ENCODE measurements around the gene ZNF605. TPM values are rescaled to one million over a fixed set of nuclear protein-coding genes. Genes with fewer than 3 reads are reported as not detected.

ZNF605 gene
- total and polyA plus RNA-seq, 9 of the 15 experiments (the other 6 are each of a cell fraction or from before 2014, with no cell fraction given), result 0.45 to 1.1 (median 0.68) TPM

- TF ChIP-seq GMEB1 (CRISPR knock-in tag; IDR thresholded peaks at IDR 0.05) (peak; percentile 90), EP300 (IDR thresholded peaks at IDR 0.05; ENCODE audit: low read length) (no peak), ZNF655 (CRISPR knock-in tag; IDR thresholded peaks at IDR 0.05) (no peak), LCOR (CRISPR knock-in tag; IDR thresholded peaks at IDR 0.05) (peak; percentile 67; the same call in 1 of the 2 replicates), KDM5B (IDR thresholded peaks at IDR 0.05; ENCODE audit: insufficient replicate concordance, low read depth, low read length) (peak; percentile 75), MEF2A (IDR thresholded peaks at IDR 0.05; ENCODE audit: control insufficient read depth, low read depth, low read length) (no peak), KHSRP (IDR thresholded peaks at IDR 0.05) (no peak; the same call in 1 of the 2 replicates), ZFP1 (CRISPR knock-in tag; IDR thresholded peaks at IDR 0.05) (no peak), HNRNPK (IDR thresholded peaks at IDR 0.05; ENCODE audit: low read depth, low read length, poor library complexity, severe bottlenecking) (no peak), SREBF2 (CRISPR knock-in tag; IDR thresholded peaks at IDR 0.05) (no peak), ZNF3 (CRISPR knock-in tag; IDR thresholded peaks at IDR 0.05) (no peak), HNRNPUL1 (IDR thresholded peaks at IDR 0.05; ENCODE audit: low read length) (no peak), ZNF696 (CRISPR knock-in tag; conservative IDR thresholded peaks at IDR 0.05) (no peak), RNF2 (IDR thresholded peaks at IDR 0.05) (no peak), CHCHD3 (CRISPR knock-in tag; IDR thresholded peaks at IDR 0.05) (no peak), ELK3 (CRISPR knock-in tag; IDR thresholded peaks at IDR 0.05) (no peak), MAZ (CRISPR knock-in tag; conservative IDR thresholded peaks at IDR 0.05 in 1 of 2, IDR thresholded peaks at IDR 0.05 in 1 of 2) (peak in 1 of 2 experiments; percentile 71; a peak in 3 of 4 replicates), ASH1L (IDR thresholded peaks at IDR 0.05; ENCODE audit: borderline replicate concordance, low read depth, partially characterized antibody) (no peak), FOXP4 (CRISPR knock-in tag; IDR thresholded peaks at IDR 0.05; ENCODE audit: borderline replicate concordance) (no peak), COPS2 (conservative IDR thresholded peaks at IDR 0.05) (no peak), TCF3 (CRISPR knock-in tag; IDR thresholded peaks at IDR 0.05) (no peak), SP1 (CRISPR knock-in tag; IDR thresholded peaks at IDR 0.05) (peak; percentile 63; the same call in 1 of the 2 replicates), CBX5 (IDR thresholded peaks at IDR 0.05; ENCODE audit: borderline replicate concordance, low read depth) (peak; percentile 12; the same call in 1 of the 2 replicates)
Measured at GRCh38 chr12:132986001-132986884, 30.1 kb upstream of the ZNF605 start, which contains the start of gene ZNF26 (continued).
